Suprapubic skin (tissue), 4 donors: ENCODE results near the gene ROS1.
"Not testable (repeated sequence)": the region's sequence is repeated elsewhere in the genome, so short reads cannot be mapped to it uniquely, and the experiment has no call there.

ENCODE experiments used
- CTCF ChIP-seq, 2 donors: fragments of 200-600 bp in 1 of 2; fragments of 450-650 bp in 1 of 2; sonication (generic) in 1 of 2; IDR thresholded peaks; one replicate each; pipeline ENCODE4 v1.5.1; 2016 to 2019; ENCODE audit warnings: antibody characterized with exemption in 2 of 2, mild to moderate bottlenecking in 1 of 2, moderate library complexity in 1 of 2
- EP300 ChIP-seq: sonication (generic); formaldehyde crosslinking; IDR thresholded peaks from one replicate; pipeline ENCODE4 v1.6.1; 2017; ENCODE audit warnings: antibody characterized with exemption
- POLR2A ChIP-seq, 2 donors: fragments of 450-650 bp; IDR thresholded peaks; one replicate each; pipeline ENCODE4 v1.6.1; 2017; ENCODE audit warnings: antibody characterized with exemption in 2 of 2, mild to moderate bottlenecking in 2 of 2, moderate library complexity in 2 of 2
- POLR2AphosphoS5 ChIP-seq, 3 donors: sonication (generic); formaldehyde crosslinking; IDR thresholded peaks; one replicate each; pipeline ENCODE4 v1.6.1; 2017; ENCODE audit warnings: antibody characterized with exemption in 3 of 3

- not testable (repeated sequence) for TF ChIP-seq CTCF (IDR thresholded peaks at IDR 0.05); POLR2AphosphoS5 (IDR thresholded peaks at IDR 0.05); POLR2A (IDR thresholded peaks at IDR 0.05); EP300
These were observed 42.8 kb upstream of the ROS1 start for GRCh38 chr6:117468527-117468926.
